IMR-90 (cell line): ENCODE measurements around the gene ADGRV1. TPM values are rescaled to one million over a fixed set of nuclear protein-coding genes. Genes with fewer than 3 reads are reported as not detected.
"Not testable (repeated sequence)": the region's sequence is repeated elsewhere in the genome, so short reads cannot be mapped to it uniquely, and the experiment has no call there.

Experiments
- ATAC-seq: fragments of 200-7000 bp; cut with Tn5 transposase; 2 replicates; pipeline ENCODE4 v1.9.1; 2020; ENCODE audit warnings: low read depth, mild to moderate bottlenecking, moderate library complexity
- BruUV-seq: library from RNA; stranded (reverse); fragments of 400-500 nt; replicated peaks from 2 replicates; lab custom pipeline; 2021; lab: Mats Ljungman, UMichigan
- CTCF ChIA-PET: fragments of 300-600 bp; formaldehyde crosslinking; extraction: SDS; loops from one replicate; lab custom pipeline; 2021; ENCODE audit warnings: antibody characterized with exemption; lab: Yijun Ruan, JAX
- POLR2A ChIA-PET: fragments of 300-600 bp; sonication (Branson Sonifier 250); formaldehyde crosslinking; loops from one replicate; lab custom pipeline; 2022; ENCODE audit warnings: antibody characterized with exemption; ENCODE audit not compliant: unreplicated experiment; lab: Charles Lee
- DNase-seq: peaks from one replicate; pipeline ENCODE4 v3.0.0; 2013
- H2AFZ ChIP-seq: replicated peaks from 2 replicates; pipeline ENCODE3; 2013; ENCODE audit warnings: low read length, mild to moderate bottlenecking; ENCODE audit not compliant: poor library complexity
- H2AK5ac ChIP-seq: 2 replicates; pipeline ENCODE4 v1.6.1; 2013; ENCODE audit warnings: low read depth, low read length, inconsistent platforms
- H2AK9ac ChIP-seq: replicated peaks from 2 replicates; pipeline ENCODE3; 2013; ENCODE audit warnings: mild to moderate bottlenecking, low read depth, low read length, moderate library complexity; ENCODE audit not compliant: poor library complexity
- H2BK120ac ChIP-seq: 2 replicates; pipeline ENCODE4 v1.6.1; 2013; ENCODE audit warnings: low read depth, low read length, inconsistent platforms
- H2BK15ac ChIP-seq: 3 replicates; pipeline ENCODE4 v1.6.1; 2013; ENCODE audit warnings: low read depth, low read length, inconsistent platforms
- H2BK20ac ChIP-seq: 2 replicates; pipeline ENCODE4 v1.6.1; 2013; ENCODE audit warnings: low read depth, mild to moderate bottlenecking, inconsistent platforms, low read length, moderate library complexity
- H2BK5ac ChIP-seq: 2 replicates; pipeline ENCODE4 v1.6.1; 2013; ENCODE audit warnings: mild to moderate bottlenecking, low read depth, low read length, inconsistent platforms; ENCODE audit not compliant: poor library complexity, severe bottlenecking
- H3K14ac ChIP-seq: replicated peaks from 2 replicates; pipeline ENCODE4 v1.6.1; 2013; ENCODE audit warnings: low read depth, low read length, inconsistent platforms
- H3K18ac ChIP-seq: 2 replicates; pipeline ENCODE4 v1.6.1; 2013; ENCODE audit warnings: low read depth, low read length, control low read depth
- H3K23ac ChIP-seq: 2 replicates; pipeline ENCODE4 v1.6.1; 2013; ENCODE audit warnings: low read depth, low read length, inconsistent platforms
- H3K27ac ChIP-seq: 2 replicates; pipeline ENCODE4 v1.5.1; 2013; ENCODE audit warnings: mild to moderate bottlenecking, control low read depth, low read length; ENCODE audit not compliant: insufficient read depth
- H3K27me3 ChIP-seq: 2 replicates; pipeline ENCODE4 v1.6.1; 2013; ENCODE audit warnings: low read length; ENCODE audit not compliant: control insufficient read depth, insufficient read depth
- H3K36me3 ChIP-seq: 2 replicates; pipeline ENCODE4 v1.6.1; 2013; ENCODE audit warnings: low read length, mixed read lengths; ENCODE audit not compliant: control insufficient read depth, insufficient read depth
- H3K4ac ChIP-seq: 2 replicates; pipeline ENCODE4 v1.6.1; 2013; ENCODE audit warnings: low read depth, low read length, inconsistent platforms
- H3K4me1 ChIP-seq: 2 replicates; pipeline ENCODE4 v1.6.1; 2013; ENCODE audit warnings: low read length, mixed read lengths; ENCODE audit not compliant: control insufficient read depth, insufficient read depth
- H3K4me2 ChIP-seq: 2 replicates; pipeline ENCODE4 v1.6.1; 2013; ENCODE audit warnings: low read depth, mild to moderate bottlenecking, control low read depth, low read length, moderate library complexity
- H3K4me3 ChIP-seq: 2 replicates; pipeline ENCODE4 v1.5.1; 2013; ENCODE audit warnings: low read depth, mild to moderate bottlenecking, control low read depth, low read length, moderate library complexity; ENCODE audit not compliant: insufficient read depth
- H3K56ac ChIP-seq: 2 replicates; pipeline ENCODE4 v1.6.1; 2013; ENCODE audit warnings: low read length, inconsistent platforms; ENCODE audit not compliant: insufficient read depth; ENCODE audit errors: extremely low read depth
- H3K79me1 ChIP-seq, 2 experiments: 2 replicates each; pipeline ENCODE4 v1.6.1; 2013; ENCODE audit warnings: low read length in 2 of 2, inconsistent platforms in 1 of 2, low read depth in 1 of 2
- H3K9ac ChIP-seq: 2 replicates; pipeline ENCODE4 v1.6.1; 2013; ENCODE audit warnings: low read depth, low read length, control low read depth
- H3K9me1 ChIP-seq: 2 replicates; pipeline ENCODE4 v1.6.1; 2013; ENCODE audit warnings: low read length, inconsistent platforms; ENCODE audit not compliant: insufficient read depth
- H3K9me3 ChIP-seq: 2 replicates; pipeline ENCODE4 v1.6.1; 2013; ENCODE audit warnings: low read length; ENCODE audit not compliant: control insufficient read depth, insufficient read depth
- H4K20me1 ChIP-seq: 2 replicates; pipeline ENCODE4 v1.6.1; 2013; ENCODE audit warnings: low read length, inconsistent platforms; ENCODE audit not compliant: insufficient read depth
- H4K5ac ChIP-seq: 2 replicates; pipeline ENCODE4 v1.6.1; 2013; ENCODE audit warnings: mild to moderate bottlenecking, low read depth, low read length, control low read depth
- H4K8ac ChIP-seq, 2 experiments: 2 replicates each; pipeline ENCODE4 v1.6.1; 2013; ENCODE audit warnings: low read depth in 2 of 2, low read length in 2 of 2, control low read depth in 1 of 2, inconsistent platforms in 1 of 2
- H4K91ac ChIP-seq: 2 replicates; pipeline ENCODE4 v1.6.1; 2013; ENCODE audit warnings: low read depth, low read length, inconsistent platforms; ENCODE audit not compliant: insufficient read depth
- WGBS, 2 experiments: methylation state at CpG; one replicate each; pipeline versions ENCODE4 v1.1.5 to v1.1.7; 2013; ENCODE audit warnings: missing lambda C conversion rate in 2 of 2; ENCODE audit not compliant: insufficient read length in 1 of 2; ENCODE audit errors: extremely low coverage in 2 of 2; 5-methylcytosine and 5-hydroxymethylcytosine counted together
- dilution Hi-C: fragments of 300-500 bp; cut with HindIII; formaldehyde crosslinking; loops from one replicate; pipeline ENCODE4 v1.14.3; 2018; ENCODE audit warnings: low sequenced_read_pairs; ENCODE audit not compliant: unreplicated experiment
- in situ Hi-C: fragments of 300-500 bp; cut with MboI; formaldehyde crosslinking; loops from 3 replicates; pipeline ENCODE4 v1.14.3; 2019; ENCODE audit warnings: low sequenced_read_pairs, inconsistent platforms, mixed read lengths
- intact Hi-C: fragments of 100-400 bp; cut with micrococcal nuclease; formaldehyde crosslinking; loops from 2 replicates; pipeline ENCODE4 v1.10.0; 2022
- polyA plus RNA-seq, 3 experiments: library from polyadenylated mRNA; depleted of rRNA; stranded (reverse); fragments of >200 nt; gene quantifications; 2 replicates each; pipeline ENCODE4 v1.2.3, GENCODE V29; 2012; ENCODE audit warnings: low replicate concordance in 1 of 3
- total RNA-seq: library from RNA; depleted of rRNA; stranded (reverse); fragments of >200 nt; gene quantifications from 2 replicates; pipeline ENCODE4 v1.2.3, GENCODE V29; 2012

ADGRV1 gene
- total and polyA plus RNA-seq, 2 of the 4 experiments (the other 2 are of a cell fraction): under 0.01 TPM; not detected in 1

- H4K8ac ChIP-seq, H3K36me3 ChIP-seq, H3K4ac ChIP-seq, H3K9me1 ChIP-seq, H4K20me1 ChIP-seq, H2AK5ac ChIP-seq, H3K27ac ChIP-seq, POLR2A ChIA-PET, H2BK120ac ChIP-seq, H2BK20ac ChIP-seq, intact Hi-C loops, H3K4me3 ChIP-seq, H3K4me1 ChIP-seq, DNase-seq, BruUV-seq, dilution Hi-C loops, H4K5ac ChIP-seq, H2BK5ac ChIP-seq, H3K9me3 ChIP-seq, in situ Hi-C loops, ATAC-seq, H3K79me1 ChIP-seq, H2BK15ac ChIP-seq, H3K14ac ChIP-seq, H4K91ac ChIP-seq, H2AFZ ChIP-seq, H2AK9ac ChIP-seq, H3K18ac ChIP-seq, H3K9ac ChIP-seq, H3K23ac ChIP-seq, H3K27me3 ChIP-seq, H3K4me2 ChIP-seq, H3K56ac ChIP-seq: not testable (repeated sequence)
- CTCF ChIA-PET: interaction anchor here (0.6 kb wide), 1 partner anchor 122 kb away, joined by 3 read pairs; no protein-coding TSS in a partner anchor
- 100% methylated on average over 2 of the region's 8 CpGs; no CpG with 5 or more reads in 1 of the 2 experiments for WGBS, 2 experiments
Observed at GRCh38 chr5:91052411-91052810, 493.8 kb downstream of the ADGRV1 start.
